Activated T-cell treated with anti-CD3 and anti-CD28 coated beads, Interleukin-2, amount 50 U/mL, for 4 hours (primary cell): ENCODE results near the gene PELI2. TPM values are rescaled to one million over a fixed set of nuclear protein-coding genes. Genes with fewer than 3 reads are reported as not detected.

Experiments used
- ATAC-seq, 2 donors: fragments of 200-7000 bp; cut with Tn5 transposase; one replicate each; pipeline ENCODE4 v1.10.0; 2021
- DNase-seq: peaks from one replicate; pipeline ENCODE4 v3.0.0-alpha.2; 2020
- H3K27me3 Mint-ChIP-seq: one replicate; pipeline ENCODE4 v1.8.0; 2021; ENCODE audit warnings: low read depth, mixed read lengths
- H3K36me3 Mint-ChIP-seq: one replicate; pipeline ENCODE4 v1.8.0; 2022; ENCODE audit warnings: mixed read lengths; ENCODE audit not compliant: insufficient read depth
- H3K4me1 Mint-ChIP-seq: one replicate; pipeline ENCODE4 v1.8.0; 2021; ENCODE audit warnings: low read depth, mixed read lengths
- H3K4me3 Mint-ChIP-seq: one replicate; pipeline ENCODE4 v1.8.0; 2021; ENCODE audit warnings: mild to moderate bottlenecking, moderate library complexity, mixed read lengths
- H3K9me3 Mint-ChIP-seq: one replicate; pipeline ENCODE4 v1.8.0; 2021; ENCODE audit warnings: mixed read lengths
- total RNA-seq, 3 donors: library from RNA; stranded (reverse); gene quantifications; one replicate each; pipeline ENCODE4 v1.2.1, GENCODE V29; 2021

PELI2 gene
- total RNA-seq, 3 donors from 2014 or later = 1.4 to 4.2 (median 2.3) TPM

DNA sequence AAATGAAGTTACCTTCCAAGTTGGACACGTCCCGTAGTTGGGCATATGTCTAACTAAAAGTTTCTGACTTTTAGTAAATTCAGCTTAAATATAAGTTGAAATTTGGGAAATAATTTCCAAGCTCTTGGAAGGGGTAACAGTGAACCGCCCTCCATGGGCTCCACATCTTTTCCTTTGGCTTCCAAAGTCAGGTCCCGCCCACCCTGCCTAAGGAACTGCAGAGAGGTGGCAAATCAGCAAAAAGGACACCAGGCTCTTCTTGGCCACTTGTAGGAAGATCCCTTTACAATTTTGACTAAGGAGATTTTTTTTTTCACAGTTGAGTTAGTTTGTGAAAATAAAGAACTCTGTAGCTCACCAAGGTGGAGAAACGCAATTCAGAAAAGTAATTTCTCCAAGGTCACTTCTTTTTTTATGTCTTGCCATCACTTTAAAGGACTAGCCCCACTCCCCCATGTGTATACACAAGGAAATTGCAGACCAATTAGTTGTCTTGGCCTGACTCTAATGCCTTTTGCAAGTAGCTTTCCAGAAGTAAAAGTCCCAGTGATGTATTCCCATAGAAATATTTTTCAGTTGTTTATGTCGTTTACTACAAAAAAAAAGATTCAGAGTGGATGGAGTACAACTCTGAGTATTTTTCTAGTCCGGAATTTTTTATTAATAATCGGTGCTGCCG is 181.2 kb downstream of the PELI2 start:
- Mint-ChIP-seq H3K4me3 (no peak overlapping the region), H3K4me1 (no peaks in the 10 kb centered on the region), H3K9me3 (peaks cover under 1% of the 10 kb centered on the region), H3K27me3 (no peaks in the 10 kb centered on the region), H3K36me3 (peaks cover 23% of the 10 kb centered on the region)
- ATAC-seq (no peak), DNase-seq (no peak)

DNA sequence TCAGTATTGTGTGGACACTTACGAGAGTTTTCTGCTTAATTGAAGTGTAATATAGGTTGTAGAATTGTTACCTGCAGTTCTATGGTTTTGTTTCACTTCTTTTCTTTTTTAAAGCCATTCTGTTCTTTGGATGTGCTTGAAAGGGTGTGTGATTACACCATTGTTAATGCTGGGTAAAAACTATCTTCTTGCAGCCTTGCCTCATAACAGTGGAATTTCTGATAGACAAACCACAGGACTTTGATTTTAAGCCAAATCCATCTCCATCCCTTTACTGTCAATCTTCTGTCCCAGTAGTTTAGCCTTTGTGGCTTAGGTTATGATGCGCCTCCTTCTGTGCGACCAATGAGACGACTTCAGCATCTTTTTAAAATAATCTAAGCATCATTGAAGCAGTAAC is 182.3 kb downstream of the PELI2 start:
- no peak for DNase-seq
- H3K27me3 Mint-ChIP-seq = no peaks in the 10 kb centered on the region
- ATAC-seq = no peak
- peaks cover 4% of the 10 kb centered on the region for H3K9me3 Mint-ChIP-seq
- no peak overlapping the region for H3K4me3 Mint-ChIP-seq
- H3K4me1 Mint-ChIP-seq = no peaks in the 10 kb centered on the region
- H3K36me3 Mint-ChIP-seq = peaks cover 21% of the 10 kb centered on the region

- Mint-ChIP-seq H3K36me3 (no peaks in the 10 kb centered on the region), H3K4me1 (no peaks in the 10 kb centered on the region), H3K27me3 (no peaks in the 10 kb centered on the region), H3K4me3 (no peak overlapping the region), H3K9me3 (peaks cover 4% of the 10 kb centered on the region)
- ATAC-seq = no peak
- no peak for DNase-seq
Measured at GRCh38 chr14:56304456-56304855, 186.2 kb downstream of the PELI2 start.

GRCh38 chr14:56309198-56309597 is 191.0 kb downstream of the PELI2 start:
- H3K4me1 Mint-ChIP-seq = no peaks in the 10 kb centered on the region
- ATAC-seq = no peak
- no peak for DNase-seq
- no peak overlapping the region for H3K4me3 Mint-ChIP-seq
- no peaks in the 10 kb centered on the region for H3K27me3 Mint-ChIP-seq
- no peaks in the 10 kb centered on the region for H3K36me3 Mint-ChIP-seq
- peaks cover 4% of the 10 kb centered on the region for H3K9me3 Mint-ChIP-seq

DNA sequence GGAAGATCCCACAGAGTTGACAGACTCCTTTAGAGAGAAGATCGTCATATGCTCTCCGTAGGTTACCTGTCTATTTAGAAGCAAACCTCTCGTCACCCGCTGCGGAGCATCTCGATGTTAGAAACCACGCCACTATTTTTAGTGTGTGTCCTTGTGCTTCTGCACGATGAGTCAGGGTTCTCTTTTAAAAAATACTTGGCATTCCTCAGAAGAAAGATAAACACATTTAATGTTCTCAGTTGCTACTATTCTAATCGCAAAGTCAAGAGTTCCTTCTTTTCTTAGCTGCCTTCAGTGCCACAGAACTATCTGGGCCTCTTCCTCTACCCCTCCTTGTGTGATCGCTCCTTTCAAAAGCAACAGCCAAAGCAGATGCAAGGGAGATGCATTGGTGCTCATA is 192.4 kb downstream of the PELI2 start:
- Mint-ChIP-seq H3K4me3 (no peak overlapping the region), H3K27me3 (no peaks in the 10 kb centered on the region), H3K36me3 (no peaks in the 10 kb centered on the region), H3K4me1 (no peaks in the 10 kb centered on the region), H3K9me3 (peaks cover 5% of the 10 kb centered on the region)
- ATAC-seq (no peak), DNase-seq (no peak)

GRCh38 chr14:56313789-56314188 is 195.6 kb downstream of the PELI2 start:
- H3K27me3 Mint-ChIP-seq = no peaks in the 10 kb centered on the region
- H3K9me3 Mint-ChIP-seq = peaks cover 5% of the 10 kb centered on the region
- ATAC-seq = no peak
- H3K36me3 Mint-ChIP-seq = peaks cover 4% of the 10 kb centered on the region
- no peak for DNase-seq
- no peak overlapping the region for H3K4me3 Mint-ChIP-seq
- H3K4me1 Mint-ChIP-seq = no peaks in the 10 kb centered on the region

DNA sequence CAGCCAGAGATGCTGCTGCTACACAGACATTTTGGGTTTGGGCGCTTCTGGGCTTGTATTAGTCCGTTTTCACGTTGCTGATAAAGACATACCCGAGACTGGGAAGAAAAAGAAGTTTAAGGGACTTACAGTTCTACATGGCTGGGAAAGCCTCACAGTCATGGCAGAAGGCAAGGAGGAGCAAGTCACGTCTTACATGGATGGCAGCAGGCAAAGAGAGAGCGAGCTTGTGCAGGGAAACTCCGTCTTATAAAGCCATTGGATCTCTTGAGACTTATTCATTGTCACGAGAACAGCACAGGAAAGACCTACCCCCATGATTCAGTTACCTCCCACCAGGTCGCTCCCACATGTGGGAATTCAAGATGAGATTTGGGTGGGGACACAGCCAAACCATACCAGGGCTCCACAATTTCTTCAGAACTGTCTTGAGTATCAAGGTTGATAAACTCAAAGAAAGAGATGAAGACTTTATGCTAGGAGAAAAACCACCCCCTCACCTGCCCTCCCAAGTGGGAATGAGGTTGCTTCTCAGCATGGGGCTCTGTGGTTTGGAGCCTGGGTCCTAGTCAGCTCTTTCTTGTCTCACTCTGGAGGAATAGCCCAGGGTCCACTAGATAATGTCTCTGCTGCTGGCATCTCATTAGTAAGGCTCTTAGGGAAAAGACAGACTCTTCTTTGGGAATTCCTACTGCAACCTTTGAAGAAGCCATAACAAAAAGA is 200.3 kb downstream of the PELI2 start:
- Mint-ChIP-seq H3K4me3 (no peak overlapping the region), H3K4me1 (no peaks in the 10 kb centered on the region), H3K9me3 (peaks cover 5% of the 10 kb centered on the region), H3K36me3 (peaks cover 4% of the 10 kb centered on the region), H3K27me3 (no peaks in the 10 kb centered on the region)
- DNase-seq (no peak), ATAC-seq (no peak)

- Mint-ChIP-seq H3K9me3 (no peaks in the 10 kb centered on the region), H3K27me3 (no peaks in the 10 kb centered on the region), H3K36me3 (peaks cover 4% of the 10 kb centered on the region), H3K4me1 (no peaks in the 10 kb centered on the region), H3K4me3 (no peak overlapping the region)
- DNase-seq (no peak), ATAC-seq (no peak)
Measured at GRCh38 chr14:56321861-56322260, 203.7 kb downstream of the PELI2 start.

DNA sequence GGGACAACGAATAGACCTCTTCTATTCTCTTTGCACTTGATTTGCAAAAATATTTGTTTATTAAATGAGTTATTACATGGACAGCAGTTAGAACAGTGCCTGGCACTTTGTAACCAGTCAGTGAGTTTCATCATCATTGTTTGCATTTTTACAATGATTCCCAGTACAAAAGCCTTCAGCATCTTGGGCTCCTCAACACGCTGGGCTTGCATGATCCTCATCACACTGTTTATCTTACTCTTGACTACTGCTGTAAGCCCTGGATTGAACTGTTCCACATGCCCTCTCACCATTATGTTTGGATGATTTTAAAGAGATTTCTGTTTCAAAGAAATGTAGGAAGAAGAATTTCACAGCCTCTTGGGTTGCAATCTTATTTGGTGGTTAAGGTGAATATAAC is 204.3 kb downstream of the PELI2 start:
- no peaks in the 10 kb centered on the region for H3K4me1 Mint-ChIP-seq
- no peaks in the 10 kb centered on the region for H3K9me3 Mint-ChIP-seq

DNA sequence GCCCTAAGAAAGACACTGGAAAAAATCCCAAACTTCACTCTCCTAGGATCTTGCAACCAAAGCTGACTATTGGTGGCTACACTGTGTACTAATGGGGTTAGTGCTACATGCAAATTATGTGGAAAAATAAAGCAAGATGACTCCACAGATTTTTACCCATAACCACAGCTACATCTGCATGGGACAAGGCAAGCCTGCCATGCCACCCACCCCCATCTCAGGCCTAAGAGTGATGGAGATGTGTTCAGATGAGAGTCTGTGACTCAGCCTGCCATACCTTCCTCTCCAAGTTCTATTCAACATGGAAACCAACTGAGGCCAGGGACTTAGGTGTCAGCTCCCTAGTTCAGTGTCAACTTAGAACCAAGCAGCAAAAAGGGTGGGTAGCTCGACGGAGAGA is 206.2 kb downstream of the PELI2 start:
- Mint-ChIP-seq H3K4me3 (no peak overlapping the region), H3K27me3 (no peaks in the 10 kb centered on the region), H3K4me1 (no peaks in the 10 kb centered on the region), H3K9me3 (no peaks in the 10 kb centered on the region), H3K36me3 (no peaks in the 10 kb centered on the region)
- no peak for ATAC-seq
- DNase-seq = no peak

More for the DNA sequence above, 204.3 kb downstream of the PELI2 start:
- no peak for ATAC-seq
- H3K27me3 Mint-ChIP-seq = no peaks in the 10 kb centered on the region
- no peak overlapping the region for H3K4me3 Mint-ChIP-seq
- peaks cover 4% of the 10 kb centered on the region for H3K36me3 Mint-ChIP-seq
- DNase-seq = no peak

- H3K9me3 Mint-ChIP-seq = no peaks in the 10 kb centered on the region
- DNase-seq (no peak), ATAC-seq (no peak)
- H3K4me3 Mint-ChIP-seq = no peak overlapping the region
- no peaks in the 10 kb centered on the region for H3K36me3 Mint-ChIP-seq
- H3K4me1 Mint-ChIP-seq = no peaks in the 10 kb centered on the region
- H3K27me3 Mint-ChIP-seq = no peaks in the 10 kb centered on the region
Measured at GRCh38 chr14:56324856-56325699, 206.9 kb downstream of the PELI2 start.

GRCh38 chr14:56328021-56328420 is 209.8 kb downstream of the PELI2 start:
- H3K4me3 Mint-ChIP-seq = no peak overlapping the region
- ATAC-seq = no peak
- H3K36me3 Mint-ChIP-seq = no peaks in the 10 kb centered on the region
- DNase-seq = no peak
- H3K27me3 Mint-ChIP-seq = no peaks in the 10 kb centered on the region
- H3K9me3 Mint-ChIP-seq = no peaks in the 10 kb centered on the region
- H3K4me1 Mint-ChIP-seq = no peaks in the 10 kb centered on the region

DNA sequence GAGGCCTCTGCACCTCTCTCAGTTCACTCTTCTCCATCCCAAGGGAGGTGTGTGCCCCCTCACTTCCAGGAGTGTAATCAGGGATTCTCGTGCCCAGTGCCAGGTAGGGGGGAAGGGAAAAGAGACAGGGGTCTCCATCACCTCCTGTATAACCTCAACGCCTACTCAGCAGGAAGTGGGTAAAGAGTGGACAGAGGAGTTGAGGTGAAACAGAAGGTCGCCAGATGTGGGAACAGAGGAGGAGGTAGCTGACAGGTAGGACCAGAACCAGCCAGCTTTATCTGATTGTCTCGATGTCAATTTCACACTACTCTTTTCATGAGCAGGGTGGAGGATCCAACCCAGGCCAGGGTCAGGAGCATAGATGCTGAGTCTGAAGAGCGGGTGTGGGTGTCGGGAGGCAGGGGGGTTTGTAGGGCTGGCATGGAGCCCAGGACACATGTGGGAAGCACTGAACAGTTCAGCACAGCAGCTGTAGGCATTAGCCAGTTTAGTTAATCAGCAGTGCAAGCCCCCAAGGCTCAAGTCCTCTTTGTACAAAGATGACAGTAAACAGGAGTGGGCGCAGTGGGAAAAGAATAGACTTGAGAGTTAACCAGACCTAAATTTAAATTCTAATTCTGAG is 213.5 kb downstream of the PELI2 start:
- H3K36me3 Mint-ChIP-seq = no peaks in the 10 kb centered on the region
- DNase-seq = no peak
- H3K4me1 Mint-ChIP-seq = peaks cover 4% of the 10 kb centered on the region
- H3K4me3 Mint-ChIP-seq = no peak overlapping the region
- H3K9me3 Mint-ChIP-seq = no peaks in the 10 kb centered on the region
- ATAC-seq = no peak
- H3K27me3 Mint-ChIP-seq = no peaks in the 10 kb centered on the region
